ENCODE measurements around the gene HEXIM1. TPM values are rescaled to one million over a fixed set of nuclear protein-coding genes. Genes with fewer than 3 reads are reported as not detected.

HEXIM1 gene
- total RNA-seq, 1 donor from 2014 or later, result 22.6 TPM

GRCh38 chr17:45177563-45177962 lies 29.3 kb downstream of the HEXIM1 start:
- TF ChIP-seq CTCF (IDR thresholded peaks at IDR 0.05; ENCODE audit: unreplicated experiment), result no peak

DNA sequence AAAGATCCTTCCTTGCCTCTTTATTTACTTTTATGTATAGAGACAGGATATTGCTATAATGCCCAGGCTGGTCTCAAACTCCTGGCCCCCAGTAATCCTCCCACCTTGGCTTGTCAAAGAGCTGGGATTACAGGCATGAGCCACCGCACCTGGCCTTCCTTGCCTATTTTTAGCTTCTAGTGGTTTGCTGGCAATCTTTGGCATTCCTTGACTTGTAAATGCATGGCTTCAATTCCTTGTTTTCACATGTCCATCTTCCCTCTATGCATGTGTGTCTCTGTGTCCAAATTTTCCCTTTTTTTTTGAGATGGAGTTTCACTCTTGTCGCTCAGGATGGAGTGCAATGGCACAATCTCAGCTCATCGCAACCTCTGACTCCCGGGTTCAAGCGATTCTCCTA lies 35.9 kb downstream of the HEXIM1 start:
- Mint-ChIP-seq H3K36me3 (ENCODE audit: low read depth, unreplicated experiment) (no peaks in the 10 kb centered on the region), H3K4me3 (ENCODE audit: unreplicated experiment) (no peak overlapping the region), H3K4me1 (ENCODE audit: unreplicated experiment) (peaks cover 3% of the 10 kb centered on the region), H3K9me3 (ENCODE audit: unreplicated experiment) (no peaks in the 10 kb centered on the region), H3K27ac (ENCODE audit: unreplicated experiment) (no peak overlapping the region), H3K27me3 (ENCODE audit: unreplicated experiment) (no peaks in the 10 kb centered on the region)
- no peak for TF ChIP-seq CTCF (IDR thresholded peaks at IDR 0.05; ENCODE audit: unreplicated experiment)
- DNase-seq (ENCODE audit: low spot score), result no peak

More at GRCh38 chr17:45177563-45177962, 29.3 kb downstream of the HEXIM1 start:
- no peak for DNase-seq (ENCODE audit: low spot score)
- Mint-ChIP-seq H3K27me3 (ENCODE audit: unreplicated experiment) (peaks cover 1% of the 10 kb centered on the region), H3K36me3 (ENCODE audit: low read depth, unreplicated experiment) (no peaks in the 10 kb centered on the region), H3K27ac (ENCODE audit: unreplicated experiment) (no peak overlapping the region), H3K4me3 (ENCODE audit: unreplicated experiment) (no peak overlapping the region), H3K4me1 (ENCODE audit: unreplicated experiment) (peaks cover 5% of the 10 kb centered on the region), H3K9me3 (ENCODE audit: unreplicated experiment) (no peaks in the 10 kb centered on the region)

DNA sequence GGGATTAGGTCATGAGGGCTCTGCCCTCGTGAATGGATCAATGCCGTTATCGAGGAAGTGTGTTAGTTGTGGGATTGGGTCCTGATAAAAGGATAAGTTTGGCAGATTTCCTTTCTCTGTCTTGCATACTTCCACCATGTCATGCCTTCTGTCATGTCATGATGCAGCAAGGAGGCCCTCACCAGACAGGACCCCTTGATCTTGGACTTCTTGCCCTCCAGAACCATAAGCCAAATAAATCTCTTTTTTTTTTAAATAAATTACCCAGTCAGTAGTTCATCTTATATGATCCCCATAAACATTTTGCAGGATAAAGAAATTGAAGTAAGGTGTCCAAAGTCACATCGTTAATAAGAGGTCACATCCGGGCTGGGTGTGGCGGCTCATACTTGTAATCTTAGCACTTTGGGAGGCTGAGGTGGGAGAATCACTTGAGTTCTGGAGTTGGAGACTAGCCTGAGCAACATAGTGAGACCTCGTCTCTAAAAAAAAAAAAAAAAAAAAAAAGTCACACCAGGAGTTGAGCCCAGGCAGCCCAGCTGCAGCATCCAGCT lies 38.6 kb downstream of the HEXIM1 start:
- Mint-ChIP-seq H3K36me3 (ENCODE audit: low read depth, unreplicated experiment) (no peaks in the 10 kb centered on the region), H3K9me3 (ENCODE audit: unreplicated experiment) (no peaks in the 10 kb centered on the region), H3K4me1 (ENCODE audit: unreplicated experiment) (peaks cover 3% of the 10 kb centered on the region), H3K27ac (ENCODE audit: unreplicated experiment) (no peak overlapping the region), H3K27me3 (ENCODE audit: unreplicated experiment) (no peaks in the 10 kb centered on the region), H3K4me3 (ENCODE audit: unreplicated experiment) (no peak overlapping the region)
- no peak for DNase-seq (ENCODE audit: low spot score)
- TF ChIP-seq CTCF (IDR thresholded peaks at IDR 0.05; ENCODE audit: unreplicated experiment), result no peak

GRCh38 chr17:45189009-45189408 lies 40.7 kb downstream of the HEXIM1 start:
- H3K27me3 Mint-ChIP-seq (ENCODE audit: unreplicated experiment), result no peaks in the 10 kb centered on the region

More at GRCh38 chr17:45189009-45189408, 40.7 kb downstream of the HEXIM1 start:
- no peak overlapping the region for H3K4me3 Mint-ChIP-seq (ENCODE audit: unreplicated experiment)
- H3K4me1 Mint-ChIP-seq (ENCODE audit: unreplicated experiment), result peaks cover 3% of the 10 kb centered on the region
- H3K36me3 Mint-ChIP-seq (ENCODE audit: low read depth, unreplicated experiment), result no peaks in the 10 kb centered on the region
- no peak for DNase-seq (ENCODE audit: low spot score)
- no peak overlapping the region for H3K27ac Mint-ChIP-seq (ENCODE audit: unreplicated experiment)
- TF ChIP-seq CTCF (IDR thresholded peaks at IDR 0.05; ENCODE audit: unreplicated experiment), result no peak
- no peaks in the 10 kb centered on the region for H3K9me3 Mint-ChIP-seq (ENCODE audit: unreplicated experiment)

All from endothelial cell (in vitro differentiated cells).